Parathyroid adenoma (tissue), 2 donors: ENCODE measurements around the gene SUCLG2.

Experiments
- H2AFZ ChIP-seq: fragments of 300-600 bp; sonication (generic); one replicate; pipeline ENCODE4 v1.7.0; 2017; ENCODE audit warnings: antibody characterized with exemption, mild to moderate bottlenecking
- H3K27ac ChIP-seq: fragments of 300-600 bp; sonication (generic); one replicate; pipeline ENCODE4 v1.7.0; 2017
- H3K27me3 ChIP-seq: fragments of 300-600 bp; sonication (generic); one replicate; pipeline ENCODE4 v1.7.0; 2017; ENCODE audit warnings: low read length; ENCODE audit not compliant: control insufficient read depth, insufficient read depth
- H3K36me3 ChIP-seq: fragments of 300-600 bp; sonication (generic); one replicate; pipeline ENCODE4 v1.7.0; 2017; ENCODE audit warnings: low read length; ENCODE audit not compliant: control insufficient read depth, insufficient read depth
- H3K4me1 ChIP-seq: fragments of 300-600 bp; sonication (generic); one replicate; pipeline ENCODE4 v1.7.0; 2017; ENCODE audit warnings: control low read depth
- H3K4me2 ChIP-seq: fragments of 300-600 bp; sonication (generic); one replicate; pipeline ENCODE4 v1.7.0; 2017; ENCODE audit warnings: low read length
- H3K4me3 ChIP-seq: fragments of 300-600 bp; sonication (generic); one replicate; pipeline ENCODE4 v1.7.0; 2017; ENCODE audit warnings: low read depth, low read length
- H3K79me2 ChIP-seq: fragments of 300-600 bp; sonication (generic); one replicate; pipeline ENCODE4 v1.7.0; 2017; ENCODE audit warnings: control low read depth
- H3K9ac ChIP-seq: fragments of 300-600 bp; sonication (generic); one replicate; pipeline ENCODE4 v1.7.0; 2017; ENCODE audit warnings: mild to moderate bottlenecking
- H3K9me3 ChIP-seq: fragments of 300-600 bp; sonication (generic); one replicate; pipeline ENCODE4 v1.7.0; 2017; ENCODE audit warnings: low read length; ENCODE audit not compliant: control insufficient read depth
- CTCF ChIP-seq: fragments of 300-600 bp; sonication (generic); IDR thresholded peaks from one replicate; pipeline ENCODE4 v1.7.0; 2017; ENCODE audit warnings: antibody characterized with exemption, mild to moderate bottlenecking
- donor health status: primary hyperparathyroidism.

Gene SUCLG2

GRCh38 chr3:67402873-67403272 is 251.5 kb downstream of the SUCLG2 start:
- no peak for TF ChIP-seq CTCF
- Histone ChIP-seq H3K27ac (no peak overlapping the region), H3K27me3 (no peaks in the 10 kb centered on the region), H3K4me3 (no peak overlapping the region), H3K9me3 (no peaks in the 10 kb centered on the region), H3K36me3 (no peaks in the 10 kb centered on the region), H3K4me2 (no peak overlapping the region), H3K9ac (no peak overlapping the region), H2AFZ (no peak overlapping the region), H3K79me2 (no peaks in the 10 kb centered on the region), H3K4me1 (peaks cover 6% of the 10 kb centered on the region)

GRCh38 chr3:67401921-67402320 is 252.5 kb downstream of the SUCLG2 start:
- no peak overlapping the region for H3K4me3 ChIP-seq
- H3K36me3 ChIP-seq, result no peaks in the 10 kb centered on the region
- H3K9ac ChIP-seq, result no peak overlapping the region
- H3K9me3 ChIP-seq, result no peaks in the 10 kb centered on the region
- no peaks in the 10 kb centered on the region for H3K79me2 ChIP-seq
- H3K4me2 ChIP-seq, result no peak overlapping the region
- TF ChIP-seq CTCF, result no peak
- no peak overlapping the region for H2AFZ ChIP-seq
- H3K4me1 ChIP-seq, result no peaks in the 10 kb centered on the region
- H3K27me3 ChIP-seq, result no peaks in the 10 kb centered on the region
- no peak overlapping the region for H3K27ac ChIP-seq

GRCh38 chr3:67400476-67400875 is 253.9 kb downstream of the SUCLG2 start:
- Histone ChIP-seq H2AFZ (no peak overlapping the region), H3K4me1 (no peaks in the 10 kb centered on the region), H3K4me2 (no peak overlapping the region), H3K27me3 (no peaks in the 10 kb centered on the region), H3K9ac (no peak overlapping the region), H3K79me2 (no peaks in the 10 kb centered on the region), H3K36me3 (no peaks in the 10 kb centered on the region), H3K27ac (no peak overlapping the region), H3K4me3 (no peak overlapping the region), H3K9me3 (no peaks in the 10 kb centered on the region)
- no peak for TF ChIP-seq CTCF

GRCh38 chr3:67389176-67389575 is 265.2 kb downstream of the SUCLG2 start:
- Histone ChIP-seq H3K27ac (no peak overlapping the region), H3K4me3 (no peak overlapping the region), H3K27me3 (no peaks in the 10 kb centered on the region), H3K36me3 (no peaks in the 10 kb centered on the region), H3K79me2 (no peaks in the 10 kb centered on the region), H3K4me1 (peaks cover 5% of the 10 kb centered on the region), H2AFZ (no peak overlapping the region), H3K4me2 (no peak overlapping the region), H3K9me3 (no peaks in the 10 kb centered on the region), H3K9ac (no peak overlapping the region)
- no peak for TF ChIP-seq CTCF

- Histone ChIP-seq H2AFZ (no peak overlapping the region), H3K9me3 (no peaks in the 10 kb centered on the region), H3K36me3 (no peaks in the 10 kb centered on the region), H3K27ac (no peak overlapping the region), H3K4me1 (peaks cover 8% of the 10 kb centered on the region), H3K27me3 (no peaks in the 10 kb centered on the region), H3K4me3 (no peak overlapping the region), H3K4me2 (no peak overlapping the region), H3K9ac (no peak overlapping the region), H3K79me2 (no peaks in the 10 kb centered on the region)
- no peak for TF ChIP-seq CTCF
Measured at GRCh38 chr3:67388738-67389137, 265.7 kb downstream of the SUCLG2 start.
